ENCODE data around the gene SPP1.

The SPP1 gene

DNA sequence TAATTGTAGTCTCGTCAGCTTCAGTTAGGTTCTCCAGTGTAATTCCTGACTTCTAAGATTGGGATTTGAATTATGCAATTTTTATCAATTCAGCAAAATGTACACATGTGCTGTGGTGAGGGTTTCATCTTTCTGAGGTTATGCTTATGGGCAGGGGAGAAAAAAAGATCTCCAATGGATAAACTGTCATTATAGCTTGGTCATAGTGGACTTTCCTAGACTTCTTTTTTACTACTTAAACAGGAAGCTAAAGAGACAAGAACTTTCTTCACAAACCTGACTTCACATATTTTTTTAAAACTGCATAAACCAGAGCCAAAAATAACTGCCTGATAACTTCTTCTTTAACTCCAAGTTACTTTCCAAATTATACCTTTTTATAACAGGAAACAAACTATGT, 21.7 kb upstream of the SPP1 start:
- no peak for DNase-seq (ENCODE audit: low read depth in 2 of 2, low spot score in 1 of 2)

DNA sequence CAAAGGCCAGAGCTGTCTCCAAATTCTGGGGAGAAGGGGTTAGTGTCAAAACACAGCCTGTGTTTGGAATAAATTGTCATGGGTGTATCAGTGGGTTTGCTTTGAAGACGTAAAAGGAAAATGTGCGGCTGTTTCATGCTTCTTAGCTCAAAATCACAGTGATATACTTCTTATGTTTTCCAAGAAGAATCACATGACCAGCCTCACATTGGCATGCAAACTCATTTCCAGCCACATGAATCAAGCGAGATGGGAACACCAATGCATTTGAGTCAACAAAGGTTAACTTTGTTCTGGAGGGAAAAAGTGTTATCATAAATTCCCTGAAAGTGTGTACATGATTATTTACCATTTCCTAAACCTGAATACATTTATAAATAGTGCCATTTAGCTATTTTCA, 19.0 kb upstream of the SPP1 start:
- DNase-seq (ENCODE audit: low read depth in 2 of 2, low spot score in 1 of 2), result no peak

DNA sequence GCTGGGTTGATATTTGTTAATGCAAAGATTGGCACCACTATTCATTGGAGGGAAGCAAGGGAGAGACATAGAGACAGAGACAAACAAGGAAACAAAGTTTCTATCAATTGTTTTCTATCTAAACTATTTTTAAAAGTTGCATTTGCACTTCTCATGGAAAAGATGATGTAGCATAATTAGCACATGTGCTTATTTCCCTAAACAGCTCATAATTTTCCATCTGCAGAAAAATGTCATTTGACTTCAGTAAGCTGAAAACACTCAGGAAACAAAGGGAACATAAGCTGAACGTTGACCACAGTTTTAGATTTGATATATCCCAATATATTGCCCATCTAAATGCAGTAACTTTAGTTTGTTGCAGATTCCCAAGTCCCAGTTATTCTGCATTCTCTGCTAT, 18.5 kb upstream of the SPP1 start:
- no peak for DNase-seq (ENCODE audit: low read depth in 2 of 2, low spot score in 1 of 2)

DNA sequence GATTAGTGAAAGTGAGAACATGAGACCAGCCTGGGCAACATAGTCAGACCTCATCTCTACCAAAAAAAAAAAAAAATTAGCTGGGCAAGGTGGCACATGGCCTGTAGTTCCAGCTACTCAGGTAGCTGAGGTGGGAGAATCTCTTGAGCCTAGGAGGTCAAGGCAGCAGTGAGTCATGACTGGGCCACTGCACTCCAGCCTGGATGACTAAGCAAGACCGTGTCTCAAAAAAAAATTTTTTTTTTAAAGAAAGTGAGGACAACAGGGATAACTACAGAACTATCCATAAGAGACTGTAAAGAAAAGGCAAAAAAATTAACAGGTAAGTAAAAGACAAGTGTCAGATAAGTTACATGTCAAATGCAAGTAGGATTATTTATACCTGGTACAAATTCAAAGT, 13.5 kb upstream of the SPP1 start:
- DNase-seq (ENCODE audit: low read depth in 2 of 2, low spot score in 1 of 2), result no peak

DNA sequence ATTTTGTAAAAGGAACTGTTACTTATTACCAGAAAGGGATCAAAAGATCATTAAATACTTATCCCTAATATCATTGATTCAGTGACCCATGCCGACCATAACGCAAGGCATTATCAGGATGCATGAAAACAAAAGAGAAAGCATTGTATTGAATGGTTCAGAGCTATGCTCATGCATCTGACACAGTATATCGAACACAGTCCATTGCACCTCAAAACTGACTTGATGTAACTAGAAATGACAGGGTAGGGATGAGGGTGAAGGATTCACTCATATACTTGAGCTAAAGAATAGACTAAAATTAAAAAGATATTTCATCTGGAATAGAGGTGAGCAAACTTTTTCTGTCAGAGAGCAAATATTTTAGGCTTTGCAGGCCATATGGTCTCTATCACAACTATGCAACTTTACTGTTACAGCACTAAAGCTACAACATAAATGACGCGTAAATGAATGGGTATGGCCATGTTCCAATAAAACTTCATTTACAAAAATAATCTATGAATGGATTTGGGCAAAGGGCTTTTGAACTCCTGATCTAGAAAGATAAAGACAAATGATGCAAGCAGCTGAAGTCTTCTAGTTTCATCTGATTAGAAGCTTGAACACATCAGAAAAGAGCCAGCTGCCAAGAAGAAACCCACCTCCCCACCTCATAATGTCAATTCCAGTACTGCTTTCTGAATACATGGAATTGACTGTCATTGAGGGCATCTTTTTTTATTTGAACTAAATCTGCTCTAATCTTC, 12.9 kb upstream of the SPP1 start:
- DNase-seq (ENCODE audit: low read depth in 2 of 2, low spot score in 1 of 2), result no peak

DNA sequence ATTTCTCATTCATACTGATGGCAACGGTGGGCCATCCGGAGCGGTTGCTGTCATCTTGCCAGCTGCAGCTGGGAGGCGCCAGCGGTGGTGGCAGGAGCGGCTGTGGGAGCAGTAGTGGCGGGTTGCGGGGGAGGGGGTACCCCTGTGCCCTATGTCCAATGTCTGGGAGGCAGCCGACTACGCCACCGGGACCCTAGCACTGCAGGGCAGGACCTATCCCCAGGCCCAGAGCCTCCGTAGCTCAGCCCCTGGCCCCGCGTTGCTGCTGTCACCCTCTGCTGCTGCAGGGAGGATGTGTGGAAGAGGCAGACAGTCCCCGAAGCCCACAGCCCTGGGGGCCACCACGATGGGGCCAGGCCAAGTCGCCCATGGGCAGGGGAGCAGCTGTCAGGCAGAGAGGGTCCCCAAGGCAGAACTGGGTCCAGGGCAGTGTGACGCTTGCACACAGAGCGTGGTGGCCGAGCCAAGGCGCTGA, 10.0 kb upstream of the SPP1 start:
- DNase-seq (ENCODE audit: low read depth in 2 of 2, low spot score in 1 of 2), result no peak

DNA sequence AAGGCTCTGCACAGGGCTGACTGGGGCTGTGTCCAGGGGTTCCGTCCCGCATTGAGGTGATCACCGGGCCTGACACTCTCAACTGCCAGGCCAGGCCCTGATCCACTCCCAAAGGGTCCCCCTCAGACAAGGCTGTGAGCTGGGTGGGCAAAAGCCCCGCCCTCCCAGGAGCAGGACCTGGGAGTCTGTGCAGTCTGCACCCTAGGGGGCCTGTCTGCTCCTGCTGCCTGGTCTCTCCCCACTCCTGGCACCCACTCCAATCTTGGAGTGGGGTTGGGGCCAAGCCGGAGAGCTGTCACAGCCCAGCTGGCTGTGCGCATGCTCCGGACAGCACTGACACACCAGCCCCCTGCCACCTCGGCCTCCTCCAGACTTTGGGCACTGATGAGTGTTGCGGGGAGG, 9.4 kb upstream of the SPP1 start:
- no peak for DNase-seq (ENCODE audit: low read depth in 2 of 2, low spot score in 1 of 2)

DNA sequence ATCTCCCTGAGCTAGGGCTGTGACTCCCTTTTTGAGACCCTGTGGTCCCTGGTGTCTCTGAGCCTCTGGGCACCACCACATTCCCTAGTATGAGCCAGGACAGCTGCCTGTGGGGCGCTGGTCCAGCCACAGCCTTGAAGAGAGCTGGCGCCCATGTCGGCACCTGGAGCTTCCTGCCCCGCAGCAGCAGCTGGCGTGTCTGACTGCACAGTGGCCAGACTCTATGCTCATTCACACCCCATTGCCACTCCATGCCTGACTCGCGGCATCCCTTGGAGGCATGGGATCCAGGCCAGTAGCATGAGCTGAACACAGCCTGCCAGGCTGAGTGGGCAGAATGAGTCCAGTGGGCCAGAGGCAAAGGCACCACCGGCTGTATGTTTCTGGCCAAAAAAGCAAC, 8.3 kb upstream of the SPP1 start:
- no peak for DNase-seq (ENCODE audit: low read depth in 2 of 2, low spot score in 1 of 2)

DNA sequence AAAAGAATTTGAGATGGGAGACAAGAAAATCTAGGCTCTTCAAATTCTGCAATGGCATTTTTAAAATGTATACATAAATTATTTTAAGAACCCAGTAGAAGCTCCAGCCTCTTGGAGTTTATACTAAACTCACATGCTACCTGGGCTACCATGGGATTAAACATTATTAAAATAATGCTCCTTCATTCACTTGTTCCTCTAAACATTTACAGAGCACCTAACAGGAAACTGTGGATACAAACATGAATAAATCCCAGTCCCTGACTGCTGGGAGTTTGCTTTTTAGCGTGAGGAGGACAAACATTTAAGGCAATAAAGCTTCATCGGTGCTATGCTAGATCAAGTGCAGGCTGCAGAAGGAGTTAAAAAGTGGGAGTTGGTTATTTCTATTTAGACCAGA, 5.4 kb upstream of the SPP1 start:
- DNase-seq (ENCODE audit: low read depth in 2 of 2, low spot score in 1 of 2), result no peak

DNA sequence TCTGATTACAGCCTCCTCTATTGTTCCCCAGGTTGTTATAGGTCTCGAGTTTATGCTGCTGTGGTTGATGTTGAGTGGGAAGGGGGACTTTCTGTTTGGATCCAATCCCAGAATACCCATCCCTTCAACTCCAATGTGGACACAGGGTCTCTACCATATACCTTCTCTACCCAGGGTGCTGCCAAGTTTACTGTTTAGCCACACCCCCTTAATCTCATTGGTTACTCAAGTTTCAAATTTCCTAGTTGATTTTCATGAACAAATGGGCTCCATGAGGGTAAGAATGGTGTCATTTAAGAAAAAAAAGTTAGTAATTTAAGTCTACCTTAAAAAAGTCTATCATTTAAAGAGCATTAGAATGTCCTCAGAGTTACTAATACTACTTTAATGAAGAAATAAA, 3.6 kb upstream of the SPP1 start:
- no peak for DNase-seq (ENCODE audit: low read depth in 2 of 2, low spot score in 1 of 2)

DNA sequence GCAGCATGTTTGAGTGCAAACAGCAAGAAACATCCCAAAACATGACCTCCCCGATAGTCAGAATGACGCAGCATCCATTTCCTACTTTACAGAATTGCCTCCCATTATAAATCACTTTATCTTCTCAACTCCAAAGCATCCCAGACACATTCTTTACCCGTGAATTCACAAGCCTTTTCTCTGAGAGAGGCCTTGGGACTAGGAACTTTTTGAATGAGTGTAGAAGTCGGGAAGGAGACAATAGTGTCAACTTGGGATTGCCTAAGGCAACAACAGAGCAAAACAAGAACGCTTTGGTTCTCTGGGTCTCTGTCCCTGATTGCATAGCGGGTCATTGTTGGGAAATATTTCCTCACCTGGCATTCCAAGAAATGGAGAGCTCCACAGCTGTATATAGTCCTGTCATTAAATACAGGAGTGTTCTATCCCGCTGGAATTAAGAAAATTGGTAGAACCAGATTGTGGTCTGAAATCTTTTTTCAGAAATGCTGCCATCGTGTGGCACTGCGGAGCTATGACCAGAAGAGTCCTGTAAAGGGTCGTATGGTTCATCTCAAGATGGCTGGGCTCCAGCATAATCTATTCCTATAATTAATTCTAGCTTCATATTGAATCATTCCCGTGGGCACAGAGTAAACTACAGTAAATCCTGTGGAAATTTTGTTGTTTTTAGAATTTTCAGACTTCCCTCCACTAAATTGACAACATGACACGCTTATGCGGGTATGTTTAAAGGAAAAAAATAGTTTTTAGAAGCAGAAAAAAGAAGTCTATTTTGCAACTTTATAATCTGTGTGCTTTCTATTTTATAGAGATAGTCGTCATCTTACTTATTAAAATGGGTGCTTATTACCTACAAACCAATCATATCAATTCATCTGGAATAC, 2.0 kb upstream of the SPP1 start:
- no peak for DNase-seq (ENCODE audit: low read depth in 2 of 2, low spot score in 1 of 2)

DNA sequence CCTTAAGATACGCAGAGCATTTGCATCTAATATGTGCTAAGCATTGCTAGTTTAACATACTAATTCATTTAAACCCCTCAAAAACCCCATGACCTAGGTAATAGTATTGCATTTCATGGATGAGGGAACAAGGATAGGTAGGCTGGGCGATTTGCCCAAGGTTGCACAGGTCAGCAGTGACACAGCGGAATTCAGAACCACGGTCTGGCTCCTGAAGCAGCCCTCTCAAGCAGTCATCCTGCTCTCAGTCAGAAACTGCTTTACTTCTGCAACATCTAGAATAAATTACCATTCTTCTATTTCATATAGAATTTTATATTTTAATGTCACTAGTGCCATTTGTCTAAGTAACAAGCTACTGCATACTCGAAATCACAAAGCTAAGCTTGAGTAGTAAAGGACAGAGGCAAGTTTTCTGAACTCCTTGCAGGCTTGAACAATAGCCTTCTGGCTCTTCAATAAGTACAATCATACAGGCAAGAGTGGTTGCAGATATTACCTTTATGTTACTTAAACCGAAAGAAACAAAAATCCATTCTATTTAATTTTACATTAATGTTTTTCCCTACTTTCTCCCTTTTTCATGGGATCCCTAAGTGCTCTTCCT, 555 bp upstream of the SPP1 start:
- no peak for DNase-seq (ENCODE audit: low read depth in 2 of 2, low spot score in 1 of 2)

DNA sequence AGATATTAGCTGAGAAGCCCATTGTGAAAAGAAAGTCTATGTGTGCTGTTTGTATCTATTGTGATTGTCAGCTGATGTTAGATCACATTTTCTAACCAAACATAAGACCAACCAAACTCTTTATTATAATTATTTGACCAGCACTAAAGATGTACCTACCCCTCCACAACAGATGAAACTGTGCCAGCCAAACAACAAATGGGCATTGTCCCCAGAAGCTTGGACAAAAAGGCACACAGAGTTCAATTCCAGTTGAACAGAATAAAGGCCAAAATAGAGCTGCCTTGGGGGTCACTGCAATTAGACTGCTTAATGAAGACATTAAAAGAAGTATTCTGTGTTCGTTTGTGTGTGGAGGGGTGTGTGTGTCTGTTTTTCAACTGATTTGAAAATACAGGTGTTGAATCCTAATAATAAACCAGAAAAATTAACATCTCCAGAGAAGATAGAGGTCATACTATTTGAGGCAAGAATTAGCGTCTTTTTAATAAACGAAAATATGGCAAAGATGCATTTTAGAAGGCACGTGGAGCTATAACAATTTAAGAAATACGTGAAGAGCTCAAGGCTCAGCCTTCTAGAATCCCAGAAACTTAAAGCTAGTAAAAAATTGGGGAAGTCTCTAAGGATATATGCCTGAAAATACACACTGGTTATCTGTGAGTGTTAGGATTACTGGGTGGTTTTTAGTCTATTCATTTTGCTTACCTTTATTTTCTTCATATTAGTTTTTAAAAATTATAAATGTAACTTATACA, 2.2 kb downstream of the SPP1 start:
- DNase-seq (ENCODE audit: low read depth in 2 of 2, low spot score in 1 of 2), result no peak

DNA sequence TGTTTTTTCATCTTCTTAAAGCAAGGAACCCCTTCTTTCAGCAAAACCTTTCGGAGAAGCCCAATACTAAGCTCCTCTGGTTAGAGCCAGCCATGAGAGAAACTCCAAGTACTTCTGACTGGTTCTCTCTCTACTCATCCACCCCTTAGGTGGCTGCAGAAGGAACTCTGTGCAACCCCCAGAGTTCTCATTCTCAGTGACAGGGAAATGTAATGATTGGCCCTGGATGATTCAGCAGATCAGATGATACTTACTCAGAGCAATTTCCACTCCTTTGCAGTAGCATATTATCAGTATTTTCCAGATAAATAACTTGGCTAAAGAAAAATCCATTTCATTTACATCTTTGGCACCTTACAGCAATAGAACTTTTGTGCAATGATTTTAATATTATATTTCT, 3.2 kb downstream of the SPP1 start:
- no peak for DNase-seq (ENCODE audit: low read depth in 2 of 2, low spot score in 1 of 2)

DNA sequence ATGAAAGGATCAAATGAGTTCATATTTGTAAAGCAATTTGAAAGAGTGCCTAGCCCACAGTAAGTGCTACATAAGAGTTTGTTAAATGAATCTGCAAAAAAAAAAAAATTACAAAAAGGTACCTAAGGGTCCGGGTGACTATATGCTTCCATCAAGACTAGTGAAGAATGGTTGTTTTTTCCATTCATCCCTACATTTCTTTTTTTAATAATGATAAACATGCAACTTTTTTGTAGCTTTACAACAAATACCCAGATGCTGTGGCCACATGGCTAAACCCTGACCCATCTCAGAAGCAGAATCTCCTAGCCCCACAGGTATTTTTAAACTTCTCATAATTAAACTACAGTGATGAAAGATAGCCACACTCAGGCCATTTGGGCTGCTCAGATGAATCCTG, 4.3 kb downstream of the SPP1 start:
- DNase-seq (ENCODE audit: low read depth in 2 of 2, low spot score in 1 of 2), result no peak

DNA sequence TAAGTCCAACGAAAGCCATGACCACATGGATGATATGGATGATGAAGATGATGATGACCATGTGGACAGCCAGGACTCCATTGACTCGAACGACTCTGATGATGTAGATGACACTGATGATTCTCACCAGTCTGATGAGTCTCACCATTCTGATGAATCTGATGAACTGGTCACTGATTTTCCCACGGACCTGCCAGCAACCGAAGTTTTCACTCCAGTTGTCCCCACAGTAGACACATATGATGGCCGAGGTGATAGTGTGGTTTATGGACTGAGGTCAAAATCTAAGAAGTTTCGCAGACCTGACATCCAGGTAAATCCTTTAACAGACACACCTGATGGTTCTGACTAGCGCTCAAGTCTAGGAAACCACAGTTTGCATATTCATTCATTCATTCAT, 6.0 kb downstream of the SPP1 start:
- DNase-seq (ENCODE audit: low read depth in 2 of 2, low spot score in 1 of 2), result no peak

DNA sequence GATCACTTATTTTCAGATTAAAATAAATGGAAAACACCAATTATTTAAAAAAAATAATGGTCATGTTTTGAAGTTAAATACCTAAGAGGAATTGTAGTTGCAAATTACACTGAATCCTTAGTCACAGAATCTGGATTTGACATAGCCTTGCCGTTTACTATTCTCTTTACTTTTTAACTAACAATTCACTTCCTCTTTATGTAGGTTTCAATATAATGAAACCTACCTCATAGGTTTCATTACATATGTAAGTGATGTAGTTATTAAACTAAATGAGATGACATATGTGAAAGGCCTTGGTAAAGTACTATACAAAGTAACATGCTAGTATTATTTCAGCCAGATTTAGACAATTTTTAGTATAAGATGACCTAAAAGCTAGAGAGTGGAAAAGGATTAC, 6.5 kb downstream of the SPP1 start:
- DNase-seq (ENCODE audit: low read depth in 2 of 2, low spot score in 1 of 2), result no peak

DNA sequence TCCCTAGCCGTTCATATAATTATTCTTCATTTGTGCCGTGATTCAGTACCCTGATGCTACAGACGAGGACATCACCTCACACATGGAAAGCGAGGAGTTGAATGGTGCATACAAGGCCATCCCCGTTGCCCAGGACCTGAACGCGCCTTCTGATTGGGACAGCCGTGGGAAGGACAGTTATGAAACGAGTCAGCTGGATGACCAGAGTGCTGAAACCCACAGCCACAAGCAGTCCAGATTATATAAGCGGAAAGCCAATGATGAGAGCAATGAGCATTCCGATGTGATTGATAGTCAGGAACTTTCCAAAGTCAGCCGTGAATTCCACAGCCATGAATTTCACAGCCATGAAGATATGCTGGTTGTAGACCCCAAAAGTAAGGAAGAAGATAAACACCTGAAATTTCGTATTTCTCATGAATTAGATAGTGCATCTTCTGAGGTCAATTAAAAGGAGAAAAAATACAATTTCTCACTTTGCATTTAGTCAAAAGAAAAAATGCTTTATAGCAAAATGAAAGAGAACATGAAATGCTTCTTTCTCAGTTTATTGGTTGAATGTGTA, 7.0 kb downstream of the SPP1 start:
- DNase-seq (ENCODE audit: low read depth in 2 of 2, low spot score in 1 of 2), result no peak

DNA sequence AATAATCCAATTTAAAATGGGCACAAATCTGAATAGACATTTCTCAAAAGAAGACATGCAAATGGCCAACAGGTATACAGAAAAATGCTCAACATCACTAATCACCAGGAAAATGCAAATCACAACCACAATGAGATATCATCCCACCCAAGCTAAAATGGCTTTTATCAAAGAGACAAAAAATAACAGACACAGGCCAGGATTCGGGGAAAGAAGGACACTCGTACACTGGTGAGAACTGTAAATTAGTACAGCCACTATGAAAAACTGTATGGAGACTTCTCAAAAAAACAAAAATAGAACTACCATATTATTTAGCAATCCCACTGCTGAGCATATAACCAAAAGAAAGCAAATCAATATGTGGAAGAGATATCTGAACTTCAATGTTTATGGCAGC, 8.5 kb downstream of the SPP1 start:
- DNase-seq (ENCODE audit: low read depth in 2 of 2, low spot score in 1 of 2), result no peak

DNA sequence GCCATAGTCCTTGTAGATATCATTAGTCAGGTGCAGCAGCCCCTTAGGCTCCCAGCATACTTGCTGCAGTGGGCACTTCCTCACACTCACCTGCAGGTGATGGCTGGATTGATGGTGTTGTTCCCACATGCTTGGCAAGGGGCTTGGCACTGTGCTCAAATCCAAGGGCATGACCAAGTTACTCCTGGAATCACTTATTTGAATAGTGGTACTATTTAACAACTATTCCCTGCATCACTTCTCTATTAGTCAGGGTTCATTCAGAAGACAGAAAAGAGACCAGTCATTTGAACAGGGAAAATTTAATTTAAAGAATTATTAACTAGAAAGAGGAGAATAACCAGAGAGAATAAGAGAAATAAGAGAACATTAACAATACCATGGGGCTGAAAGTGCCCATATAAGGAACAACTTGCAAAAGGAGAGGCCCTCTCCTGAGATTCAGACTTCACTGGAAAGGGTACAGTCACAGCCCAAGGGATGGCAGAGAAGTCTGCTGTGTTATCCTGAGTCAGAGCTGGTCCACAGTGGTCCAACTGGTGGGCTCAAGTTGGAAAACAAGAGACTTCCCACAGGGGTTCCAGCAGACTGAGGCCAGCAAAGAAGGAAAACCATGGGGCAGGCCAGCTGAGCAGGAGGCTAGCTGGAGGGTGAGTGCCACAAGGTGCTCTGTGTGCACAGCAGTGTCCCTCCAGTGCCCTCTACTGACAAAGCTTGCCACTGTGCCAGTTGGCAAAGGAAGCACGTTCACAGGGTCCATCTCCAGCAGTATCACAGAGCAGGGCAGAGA, 9.8 kb downstream of the SPP1 start:
- no peak for DNase-seq (ENCODE audit: low read depth in 2 of 2, low spot score in 1 of 2)

DNA sequence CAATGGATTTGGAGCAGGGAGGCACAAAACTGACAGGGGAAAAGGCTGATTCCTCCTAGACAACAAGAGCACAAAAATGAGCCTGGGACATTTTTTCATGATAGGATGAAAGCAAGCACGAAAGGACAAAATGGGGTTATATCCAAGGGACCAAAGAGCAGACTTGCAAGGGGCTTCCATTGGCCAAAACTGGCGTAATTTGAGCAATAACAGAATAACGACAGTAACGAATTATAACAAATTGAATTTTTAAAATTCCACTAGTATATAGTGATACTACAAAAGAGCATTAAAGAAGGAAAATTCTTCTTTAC, 10.3 kb downstream of the SPP1 start:
- DNase-seq (ENCODE audit: low read depth in 2 of 2, low spot score in 1 of 2), result no peak
